Astrocyte (in vitro differentiated cells and primary cell): ENCODE data around the gene ARHGAP26. TPM values are rescaled to one million over a fixed set of nuclear protein-coding genes. Genes with fewer than 3 reads are reported as not detected.
A peak's percentile ranks its signal among the peaks of the same experiment; 100 is the strongest.

Experiments
- DNase-seq: peaks from one replicate; pipeline ENCODE4 v3.0.0-alpha.2; 2010; ENCODE audit warnings: low read depth
- FAIRE-seq: peaks from 2 replicates; lab custom pipeline; 2011; peaks lifted over from hg19 to GRCh38; lab: Jason Lieb, UNC
- H2AFZ ChIP-seq: 2 replicates; pipeline ENCODE4 v1.6.0; 2012; ENCODE audit warnings: low read depth, low read length, inconsistent platforms
- H3K27ac ChIP-seq: 2 replicates; pipeline ENCODE4 v1.5.1; 2011; ENCODE audit warnings: low read depth, low read length, inconsistent platforms
- H3K27me3 ChIP-seq: 2 replicates; pipeline ENCODE4 v1.6.0; 2011; ENCODE audit warnings: low read length, inconsistent platforms; ENCODE audit not compliant: insufficient read depth
- H3K36me3 ChIP-seq: 2 replicates; pipeline ENCODE4 v1.5.1; 2011; ENCODE audit warnings: low read length, inconsistent platforms; ENCODE audit not compliant: insufficient read depth
- H3K4me1 ChIP-seq: 2 replicates; pipeline ENCODE4 v1.5.1; 2011; ENCODE audit warnings: low read length, inconsistent platforms; ENCODE audit not compliant: insufficient read depth
- H3K4me2 ChIP-seq: 2 replicates; pipeline ENCODE4 v1.6.0; 2012; ENCODE audit warnings: low read length, inconsistent platforms
- H3K4me3 ChIP-seq: 2 replicates; pipeline ENCODE4 v1.5.1; 2011; ENCODE audit warnings: low read depth, mild to moderate bottlenecking, low read length, inconsistent platforms; ENCODE audit not compliant: insufficient read depth
- H3K79me2 ChIP-seq: 2 replicates; pipeline ENCODE4 v1.6.0; 2012; ENCODE audit warnings: mild to moderate bottlenecking, low read length, inconsistent platforms; ENCODE audit not compliant: insufficient read depth
- H3K9ac ChIP-seq: 2 replicates; pipeline ENCODE4 v1.6.0; 2012; ENCODE audit warnings: mild to moderate bottlenecking, low read length, inconsistent platforms
- H3K9me3 ChIP-seq: 2 replicates; pipeline ENCODE4 v1.5.1; 2012; ENCODE audit warnings: low read depth, mild to moderate bottlenecking, low read length, inconsistent platforms; ENCODE audit not compliant: insufficient read depth
- H4K20me1 ChIP-seq: 2 replicates; pipeline ENCODE4 v1.6.0; 2012; ENCODE audit warnings: low read length, inconsistent platforms; ENCODE audit not compliant: insufficient read depth
- H3K27ac Mint-ChIP-seq: one replicate; pipeline ENCODE4 v1.8.0; 2021; ENCODE audit warnings: mild to moderate bottlenecking, mixed read lengths; ENCODE audit not compliant: unreplicated experiment
- H3K27me3 Mint-ChIP-seq: one replicate; pipeline ENCODE4 v1.8.0; 2021; ENCODE audit warnings: low read depth, mixed read lengths; ENCODE audit not compliant: unreplicated experiment
- H3K36me3 Mint-ChIP-seq: one replicate; pipeline ENCODE4 v1.8.0; 2021; ENCODE audit warnings: low read depth, mixed read lengths; ENCODE audit not compliant: unreplicated experiment
- H3K4me1 Mint-ChIP-seq: one replicate; pipeline ENCODE4 v1.8.0; 2021; ENCODE audit warnings: low read depth, mixed read lengths; ENCODE audit not compliant: unreplicated experiment
- H3K4me3 Mint-ChIP-seq: one replicate; pipeline ENCODE4 v1.8.0; 2021; ENCODE audit warnings: mild to moderate bottlenecking, moderate library complexity, mixed read lengths; ENCODE audit not compliant: unreplicated experiment
- H3K9me3 Mint-ChIP-seq: one replicate; pipeline ENCODE4 v1.8.0; 2021; ENCODE audit warnings: mild to moderate bottlenecking, mixed read lengths; ENCODE audit not compliant: unreplicated experiment
- CTCF ChIP-seq: IDR thresholded peaks from 2 replicates; pipeline ENCODE4 v1.5.1; 2011; ENCODE audit warnings: low read depth, mild to moderate bottlenecking, inconsistent platforms, low read length, moderate library complexity; ENCODE audit not compliant: insufficient read depth
- EZH2 ChIP-seq: IDR thresholded peaks from 2 replicates; pipeline ENCODE4 v1.6.1; 2012; ENCODE audit warnings: mild to moderate bottlenecking, low read length, inconsistent platforms; ENCODE audit not compliant: insufficient read depth
- total RNA-seq: library from RNA; stranded (reverse); gene quantifications from 2 replicates; pipeline ENCODE4 v1.2.1, GENCODE V29; 2021

Gene ARHGAP26
- total RNA-seq, 1 donor from 2014 or later: 5.6 TPM

GRCh38 chr5:143238620-143239019, 468.4 kb downstream of the ARHGAP26 start:
- Histone ChIP-seq H3K27me3 (no peaks in the 10 kb centered on the region), H3K9me3 (no peaks in the 10 kb centered on the region), H3K4me3 (no peak overlapping the region), H4K20me1 (no peaks in the 10 kb centered on the region), H3K4me2 (no peak overlapping the region), H3K4me1 (peaks cover 25% of the 10 kb centered on the region), H3K36me3 (no peaks in the 10 kb centered on the region), H2AFZ (no peak overlapping the region), H3K79me2 (no peaks in the 10 kb centered on the region), H3K27ac (no peak overlapping the region), H3K9ac (no peak overlapping the region)
- H3K9me3 Mint-ChIP-seq: peaks cover 5% of the 10 kb centered on the region
- TF ChIP-seq EZH2 (no peak), CTCF (no peak)
- no peak overlapping the region for H3K4me3 Mint-ChIP-seq
- no peak for FAIRE-seq
- H3K4me1 Mint-ChIP-seq: peaks cover 16% of the 10 kb centered on the region
- H3K27me3 Mint-ChIP-seq: no peaks in the 10 kb centered on the region
- no peaks in the 10 kb centered on the region for H3K36me3 Mint-ChIP-seq
- H3K27ac Mint-ChIP-seq: no peak overlapping the region
- DNase-seq: no peak

GRCh38 chr5:143239882-143240518, 469.8 kb downstream of the ARHGAP26 start:
- Histone ChIP-seq H2AFZ (no peak overlapping the region), H3K4me3 (no peak overlapping the region), H4K20me1 (no peaks in the 10 kb centered on the region), H3K27ac (no peak overlapping the region), H3K79me2 (no peaks in the 10 kb centered on the region), H3K27me3 (no peaks in the 10 kb centered on the region), H3K36me3 (no peaks in the 10 kb centered on the region), H3K9ac (no peak overlapping the region), H3K4me2 (no peak overlapping the region), H3K9me3 (no peaks in the 10 kb centered on the region), H3K4me1 (peaks cover 35% of the 10 kb centered on the region)
- Mint-ChIP-seq H3K36me3 (no peaks in the 10 kb centered on the region), H3K4me3 (no peak overlapping the region), H3K27ac (no peak overlapping the region), H3K9me3 (peaks cover 5% of the 10 kb centered on the region), H3K27me3 (no peaks in the 10 kb centered on the region), H3K4me1 (peaks cover 30% of the 10 kb centered on the region)
- DNase-seq (no peak), FAIRE-seq (no peak)
- TF ChIP-seq EZH2 (no peak), CTCF (no peak)

GRCh38 chr5:143241892-143242291, 471.7 kb downstream of the ARHGAP26 start:
- Histone ChIP-seq H3K9ac (no peak overlapping the region), H3K4me2 (peak overlapping the region; percentile 38), H3K4me1 (peaks cover 46% of the 10 kb centered on the region), H4K20me1 (no peaks in the 10 kb centered on the region), H3K27ac (peak overlapping the region; percentile 25), H3K4me3 (no peak overlapping the region), H3K27me3 (no peaks in the 10 kb centered on the region), H3K9me3 (no peaks in the 10 kb centered on the region), H3K79me2 (no peaks in the 10 kb centered on the region), H3K36me3 (no peaks in the 10 kb centered on the region), H2AFZ (no peak overlapping the region)
- Mint-ChIP-seq H3K27ac (no peak overlapping the region), H3K4me1 (peaks cover 45% of the 10 kb centered on the region), H3K9me3 (peaks cover 5% of the 10 kb centered on the region), H3K27me3 (no peaks in the 10 kb centered on the region), H3K4me3 (no peak overlapping the region), H3K36me3 (no peaks in the 10 kb centered on the region)
- DNase-seq: peak; percentile 75
- FAIRE-seq: peak; percentile 79
- no peak for TF ChIP-seq EZH2
- no peak for TF ChIP-seq CTCF
